Mesenteric fat pad (tissue), 1 donor: Measurements from ENCODE around the gene MAD2L1BP. TPM values are rescaled to one million over a fixed set of nuclear protein-coding genes. Genes with fewer than 3 reads are reported as not detected.
A peak's percentile ranks its signal among the peaks of the same experiment; 100 is the strongest.
"Not testable (repeated sequence)": the region's sequence is repeated elsewhere in the genome, so short reads cannot be mapped to it uniquely, and the experiment has no call there.

Experiments used
- DNase-seq: peaks from one replicate; pipeline ENCODE4 v3.0.0-alpha.2; 2020; ENCODE audit warnings: low spot score
- total RNA-seq: library from RNA; stranded (reverse); fragmentation: NEBNext Ultra II Directional; extraction: Animal tissue kit (Norgen Biotek cat#: 25700); gene quantifications from one replicate; pipeline ENCODE4 v1.2.1, GENCODE V29; 2021
- donor health status: DM: yes; HTN: yes; CAD: no.

The MAD2L1BP gene
- total RNA-seq, 1 donor from 2014 or later: 19.0 TPM

GRCh38 chr6:43625393-43625992, 10.1 kb upstream of the MAD2L1BP start:
- DNase-seq: peak; percentile 78

GRCh38 chr6:43627008-43627825, 8.4 kb upstream of the MAD2L1BP start:
- DNase-seq: peak; percentile 86

GRCh38 chr6:43628393-43629103, 7.1 kb upstream of the MAD2L1BP start:
- peak; percentile 89 for DNase-seq

GRCh38 chr6:43629104-43629504, 6.5 kb upstream of the MAD2L1BP start, which contains the start of gene GTPBP2:
TSS of gene GTPBP2 (minus strand) at chr6:43629264. CDS start at chr6:43629162, 102 bp downstream.
- peak; percentile 100 for DNase-seq

- DNase-seq: peak; percentile 94
Observed at GRCh38 chr6:43629505-43630300, 5.9 kb upstream of the MAD2L1BP start.

- no peak for DNase-seq
Observed at GRCh38 chr6:43630980-43631619, 4.5 kb upstream of the MAD2L1BP start.

GRCh38 chr6:43633002-43633401, 2.6 kb upstream of the MAD2L1BP start:
- not testable (repeated sequence) for DNase-seq

GRCh38 chr6:43634702-43635303, 837 bp upstream of the MAD2L1BP start:
- DNase-seq: no peak

- no peak for DNase-seq
Observed at GRCh38 chr6:43636308-43636659, 644 bp downstream of the MAD2L1BP start.

GRCh38 chr6:43639984-43640800, 4.6 kb downstream of the MAD2L1BP start:
- DNase-seq: no peak

- no peak for DNase-seq
Observed at GRCh38 chr6:43644940-43645612, 9.4 kb downstream of the MAD2L1BP start, which contains the start of gene RSPH9. TSS of gene RSPH9 (plus strand) at chr6:43645036. CDS start at chr6:43645099, 63 bp downstream.

GRCh38 chr6:43645613-43645964, 9.9 kb downstream of the MAD2L1BP start:
- DNase-seq: no peak

- no peak for DNase-seq
Observed at GRCh38 chr6:43647613-43648012, 12.0 kb downstream of the MAD2L1BP start.

- no peak for DNase-seq
Observed at GRCh38 chr6:43648248-43648647, 12.6 kb downstream of the MAD2L1BP start.

- not testable (repeated sequence) for DNase-seq
Observed at GRCh38 chr6:43652822-43653221, 17.2 kb downstream of the MAD2L1BP start.

GRCh38 chr6:43657221-43657802, 21.7 kb downstream of the MAD2L1BP start:
- DNase-seq: no peak

GRCh38 chr6:43658161-43658560, 22.5 kb downstream of the MAD2L1BP start:
- no peak for DNase-seq

- DNase-seq: not testable (repeated sequence)
Observed at GRCh38 chr6:43662948-43663347, 27.3 kb downstream of the MAD2L1BP start.
